HG03175 (cell line): Measurements from ENCODE around the gene LTV1.

ENCODE experiments used
- ATAC-seq: cut with Tn5 transposase; IDR thresholded peaks from one replicate; pipeline ENCODE4 v1.9.1; 2021; ENCODE audit warnings: mild to moderate bottlenecking, moderate library complexity; ENCODE audit not compliant: unreplicated experiment

LTV1 gene

DNA sequence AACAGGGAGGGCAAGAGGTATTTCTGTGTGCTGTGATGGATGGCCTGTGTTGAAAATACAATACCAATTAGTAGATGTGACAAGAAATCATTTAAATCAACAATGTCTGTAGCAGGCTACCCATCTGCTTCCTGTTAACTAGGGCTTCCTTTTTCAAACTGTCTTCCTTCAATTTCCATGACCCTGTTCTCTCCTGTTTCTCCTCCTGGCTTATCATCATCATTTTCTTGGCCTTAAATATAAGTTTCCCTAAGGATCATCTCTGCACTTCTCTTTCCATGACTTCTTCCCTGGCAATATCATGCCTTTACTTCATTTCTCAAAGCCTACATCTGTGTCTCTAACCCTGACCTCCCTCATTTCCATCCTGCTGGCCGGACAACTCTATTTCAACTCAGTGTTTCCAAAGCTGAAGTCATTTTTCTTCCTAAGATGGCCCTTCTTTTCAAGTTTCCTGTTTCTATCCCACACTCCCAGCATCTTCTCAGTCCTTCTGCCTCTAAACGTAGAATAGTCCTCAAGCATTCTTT lies 39.3 kb downstream of the LTV1 start:
- ATAC-seq = no peak

DNA sequence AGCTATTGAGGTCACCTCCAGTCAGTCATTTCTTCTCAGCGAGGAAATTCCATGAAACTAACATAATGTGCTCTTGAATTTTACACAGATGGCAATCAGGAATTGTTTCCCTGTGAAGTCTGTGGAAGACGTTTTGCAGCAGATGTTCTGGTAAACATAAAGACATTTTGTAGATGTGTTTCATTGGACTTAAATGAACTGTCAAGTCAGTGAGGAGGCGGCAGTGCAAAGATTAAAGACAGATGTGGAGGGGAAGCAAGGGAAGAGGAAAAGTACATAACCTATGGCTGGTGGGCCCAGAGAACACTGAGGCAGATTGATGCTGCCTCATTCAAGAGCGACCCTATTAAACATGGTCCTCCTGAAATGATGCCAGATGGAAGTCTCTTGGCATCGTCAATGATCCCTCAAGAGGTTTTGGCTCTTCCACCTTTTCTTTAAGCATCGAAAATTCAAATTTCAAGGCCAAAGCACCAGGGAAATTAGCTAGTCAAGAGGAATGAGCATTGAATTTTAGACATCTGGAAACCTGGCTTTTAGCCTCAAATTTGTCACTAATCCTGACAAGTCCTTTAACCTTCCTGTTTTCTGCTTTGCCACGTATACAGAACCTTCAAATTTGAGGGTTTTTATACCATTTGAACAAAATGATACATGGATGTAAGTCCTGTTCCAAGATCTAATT lies 41.2 kb downstream of the LTV1 start:
- ATAC-seq = no peak

GRCh38 chr6:143885116-143885515 lies 42.0 kb downstream of the LTV1 start:
- no peak for ATAC-seq

DNA sequence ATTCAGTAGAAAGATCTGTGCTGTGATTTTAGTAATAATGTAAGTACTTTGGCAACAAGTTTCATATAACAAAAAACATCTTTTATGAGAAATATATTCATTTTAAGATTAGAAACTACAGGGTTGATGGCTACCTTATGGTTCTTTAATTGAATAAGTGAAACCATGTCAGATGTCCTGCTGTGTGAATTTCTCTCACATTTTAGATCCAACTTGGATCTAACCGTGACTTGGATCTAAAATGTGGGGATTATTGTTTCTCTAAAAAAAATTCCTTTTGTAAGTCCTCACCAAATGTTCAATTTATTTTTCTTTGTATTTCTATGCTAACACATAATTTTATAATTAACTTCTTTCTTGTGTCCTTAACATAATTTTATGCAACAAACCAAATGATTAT lies 51.5 kb downstream of the LTV1 start:
- ATAC-seq = no peak

DNA sequence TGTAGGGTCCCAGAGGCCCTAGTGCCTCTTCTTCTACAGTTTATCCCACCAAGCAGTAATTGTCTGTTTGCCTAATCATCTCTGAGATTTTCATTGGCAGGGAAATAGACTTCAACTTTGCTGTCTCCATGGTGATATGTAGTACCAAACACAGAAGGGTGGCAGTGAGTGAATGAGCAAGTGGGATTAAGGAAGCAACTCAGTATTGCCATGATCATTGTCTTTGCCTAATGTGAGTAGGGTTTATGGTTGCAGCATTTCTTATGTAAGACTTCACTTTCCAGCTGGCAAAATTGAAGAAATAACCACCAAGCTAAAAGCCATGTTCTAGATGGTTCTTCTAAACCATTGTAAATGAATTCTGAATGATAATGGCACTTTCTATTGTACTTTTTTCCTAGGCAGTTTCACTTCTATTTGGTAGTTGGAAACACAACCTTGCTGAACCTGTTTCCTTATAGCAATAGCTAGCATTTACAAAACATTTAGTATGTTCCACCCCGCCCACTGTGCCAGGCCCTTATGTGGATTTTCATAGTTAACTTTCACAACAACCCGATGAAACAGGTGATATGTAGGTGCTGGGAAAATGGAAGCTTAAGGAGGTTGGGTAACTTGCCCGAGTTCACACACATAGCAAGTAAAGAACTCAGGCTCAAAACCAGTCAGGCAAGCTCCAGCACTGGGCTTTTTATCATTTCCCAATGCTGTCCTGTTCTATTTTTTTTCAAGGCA lies 53.2 kb downstream of the LTV1 start:
- no peak for ATAC-seq

DNA sequence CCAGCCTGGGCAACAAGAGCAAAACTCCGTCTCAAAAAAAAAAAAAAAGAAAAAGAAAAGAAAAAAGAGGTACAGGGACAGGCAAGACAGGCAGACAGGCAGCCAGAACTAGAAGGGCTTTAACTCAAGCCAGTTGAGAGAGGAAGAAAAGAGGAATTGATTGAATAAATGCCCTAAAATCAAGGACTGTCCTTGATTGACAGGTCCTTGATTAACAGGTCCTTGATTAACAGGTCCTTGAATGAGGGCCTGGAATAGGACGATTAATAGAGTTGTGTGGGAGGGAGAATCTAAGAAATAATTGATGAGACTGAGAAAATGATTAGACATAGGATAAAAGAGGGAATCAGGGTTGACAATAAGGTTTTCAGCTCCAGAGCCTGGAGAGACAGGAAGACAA lies 57.2 kb downstream of the LTV1 start:
- no peak for ATAC-seq

- ATAC-seq = peak; percentile 94
These were observed 59.0 kb downstream of the LTV1 start for GRCh38 chr6:143901885-143902750.

- ATAC-seq = no peak
These were observed 59.7 kb downstream of the LTV1 start for GRCh38 chr6:143902827-143903226.

DNA sequence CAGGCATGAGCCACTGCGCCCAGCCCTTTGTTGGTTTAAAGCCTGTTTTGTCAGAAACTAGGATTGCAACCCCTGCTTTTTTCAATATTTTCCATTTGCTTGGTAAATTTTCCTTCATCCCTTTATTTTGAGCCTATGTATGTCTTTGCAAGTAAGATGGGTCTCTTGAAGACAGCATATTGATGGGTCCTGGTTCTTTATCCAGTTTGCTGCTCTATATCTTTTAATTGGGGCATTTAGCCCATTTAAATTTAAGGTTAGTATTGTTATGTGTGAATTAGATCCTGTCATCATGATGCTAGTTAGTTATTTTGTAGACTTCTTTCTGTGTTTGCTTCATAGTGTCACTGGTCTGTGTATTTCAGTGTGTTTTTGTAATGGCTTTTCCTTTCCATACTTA lies 67.9 kb downstream of the LTV1 start:
- no peak for ATAC-seq

DNA sequence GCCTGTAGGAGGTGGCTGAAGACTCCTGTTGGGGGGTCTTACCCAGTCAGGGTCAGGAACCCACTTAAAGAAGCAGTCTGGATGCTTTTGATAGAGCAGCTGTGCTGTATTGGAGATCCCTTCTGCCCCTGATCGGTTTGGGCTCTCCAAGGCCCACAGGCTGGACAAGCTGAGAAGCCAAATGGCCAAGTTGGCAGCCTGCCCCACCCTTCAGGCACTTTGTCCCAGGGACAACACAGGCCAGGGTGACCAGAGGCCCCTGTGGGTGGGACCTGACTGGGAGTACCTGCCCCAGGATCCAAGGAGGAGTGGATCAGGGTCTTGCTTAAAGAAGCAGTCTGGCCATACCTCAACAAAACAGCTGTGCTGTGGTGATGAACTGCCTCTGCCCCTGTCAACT lies 69.5 kb downstream of the LTV1 start:
- ATAC-seq = no peak
